HepG2 (cell line): ENCODE results near the gene RMRP. TPM values are rescaled to one million over a fixed set of nuclear protein-coding genes. Genes with fewer than 3 reads are reported as not detected.

Source experiments
- AHDC1 ChIP-seq: sonication (generic); formaldehyde crosslinking; IDR thresholded peaks from 2 replicates; pipeline ENCODE4 v1.5.1; 2020; ENCODE audit warnings: mild to moderate bottlenecking, missing genetic modification reagents, borderline replicate concordance
- CEBPB ChIP-seq: IDR thresholded peaks from 2 replicates; pipeline ENCODE4 v1.6.1; 2011; ENCODE audit warnings: low read depth, low read length, improper control_type of control experiment, borderline replicate concordance
- FOSL1 ChIP-seq: sonication (generic); formaldehyde crosslinking; IDR thresholded peaks from 2 replicates; pipeline ENCODE4 v1.9.0; 2021; ENCODE audit warnings: missing genetic modification reagents, borderline replicate concordance
- MIER2 ChIP-seq: IDR thresholded peaks from 2 replicates; pipeline ENCODE4 v1.6.1; 2016; ENCODE audit warnings: missing biosample characterization, missing genetic modification reagents
- MNT ChIP-seq: fragments of 450-650 bp; IDR thresholded peaks from 2 replicates; pipeline ENCODE4 v1.6.1; 2016
- MTA3 ChIP-seq: sonication (generic); formaldehyde crosslinking; IDR thresholded peaks from 2 replicates; pipeline ENCODE4 v1.4.0; 2020; ENCODE audit warnings: missing genetic modification reagents
- PAF1 ChIP-seq: IDR thresholded peaks from 2 replicates; pipeline ENCODE4 v1.6.1; 2016; ENCODE audit warnings: missing genetic modification reagents, missing compliant biosample characterization
- SETDB1 ChIP-seq: sonication (generic); formaldehyde crosslinking; IDR thresholded peaks from 2 replicates; pipeline ENCODE4 v1.5.1; 2020; ENCODE audit warnings: missing genetic modification reagents, mild to moderate bottlenecking, borderline replicate concordance
- SKIL ChIP-seq: sonication (generic); formaldehyde crosslinking; IDR thresholded peaks from 2 replicates; pipeline ENCODE4 v1.8.0; 2022; ENCODE audit warnings: missing genetic modification reagents, mild to moderate bottlenecking, moderate library complexity, borderline replicate concordance
- TFDP2 ChIP-seq: sonication (generic); formaldehyde crosslinking; IDR thresholded peaks from 2 replicates; pipeline ENCODE4 v1.4.0; 2020; ENCODE audit warnings: missing genetic modification reagents
- ZBTB44 ChIP-seq: sonication (generic); formaldehyde crosslinking; IDR thresholded peaks from 2 replicates; pipeline ENCODE4 v1.4.0; 2020; ENCODE audit warnings: missing genetic modification reagents
- ZNF160 ChIP-seq: sonication (generic); formaldehyde crosslinking; IDR thresholded peaks from 2 replicates; pipeline ENCODE4 v1.8.0; 2022; ENCODE audit warnings: mild to moderate bottlenecking, inconsistent platforms, missing genetic modification reagents
- ZNF501 ChIP-seq: sonication (generic); formaldehyde crosslinking; IDR thresholded peaks from 2 replicates; pipeline ENCODE4 v1.5.1; 2020; ENCODE audit warnings: mild to moderate bottlenecking, moderate library complexity, missing genetic modification reagents
- ZNF512 ChIP-seq: sonication (generic); formaldehyde crosslinking; IDR thresholded peaks from 2 replicates; pipeline ENCODE4 v1.4.0; 2020; ENCODE audit warnings: mild to moderate bottlenecking, missing genetic modification reagents
- polyA plus RNA-seq, 8 experiments: library from polyadenylated mRNA; depleted of rRNA in 3 of 8; stranded (reverse) in 7 of 8; unstranded in 1 of 8; fragments of >200 nt; fragmentation: Illumina TruSeq in 4 of 8; extraction: Trizol in 4 of 8; gene quantifications; 2 replicates each; pipeline versions ENCODE4 v1.2.1 to v1.2.3, GENCODE V29; 2011 to 2016; ENCODE audit warnings: low read depth in 4 of 8, missing spikeins in 1 of 8, mixed read lengths in 1 of 8; ENCODE audit not compliant: insufficient read depth in 1 of 8
- total RNA-seq, 5 experiments: library from RNA; depleted of rRNA; stranded (reverse); fragments of >200 nt; fragmentation: Illumina TruSeq; extraction: Trizol; gene quantifications; 2 replicates each; pipeline ENCODE4 v1.2.3, GENCODE V29; 2016; ENCODE audit warnings: low read depth in 1 of 5

The RMRP gene
- total and polyA plus RNA-seq, 2 of the 13 experiments (the other 11 are each of a cell fraction or from before 2014, with no cell fraction given): 51.4 to 4,025 TPM

GRCh38 chr9:35669331-35670145 lies 11.7 kb upstream of the RMRP start (continued):
- no peak for TF ChIP-seq CEBPB
- TF ChIP-seq ZNF501 (CRISPR knock-in tag): 0 out of 2 replicates have a peak, but pooled peaks have one; percentile 53
- TF ChIP-seq TFDP2 (CRISPR knock-in tag): no peak
- no peak for TF ChIP-seq SETDB1 (CRISPR knock-in tag)
- peak; percentile 14; the same call in 1 of the 2 replicates for TF ChIP-seq ZNF160 (CRISPR knock-in tag)
- TF ChIP-seq MIER2: no peak
- no peak for TF ChIP-seq MNT
- peak; percentile 53; the same call in 1 of the 2 replicates for TF ChIP-seq SKIL (CRISPR knock-in tag)
- no peak for TF ChIP-seq PAF1
- TF ChIP-seq FOSL1 (CRISPR knock-in tag): no peak
- no peak for TF ChIP-seq ZNF512 (CRISPR knock-in tag)
- TF ChIP-seq AHDC1: peak; percentile 73; the same call in 1 of the 2 replicates
- no peak for TF ChIP-seq MTA3
- no peak for TF ChIP-seq ZBTB44 (CRISPR knock-in tag)
